NCI-H2196 treated with DMSO at 0.1 percent for 48 hours (cell line): ENCODE data around the gene LGMN.
"Not testable (repeated sequence)": the region's sequence is repeated elsewhere in the genome, so short reads cannot be mapped to it uniquely, and the experiment has no call there.

Experiments used
- DNase-seq: peaks from one replicate; lab custom pipeline; 2025; ENCODE audit not compliant: unreplicated experiment; lab: John Stamatoyannopoulos, UW

The LGMN gene

GRCh38 chr14:92763666-92764631, 15.5 kb upstream of the LGMN start:
- not testable (repeated sequence) for DNase-seq

GRCh38 chr14:92760524-92760805, 12.0 kb upstream of the LGMN start:
- no peak for DNase-seq

GRCh38 chr14:92759679-92760523, 11.5 kb upstream of the LGMN start:
- DNase-seq: no peak

GRCh38 chr14:92759300-92759678, 10.9 kb upstream of the LGMN start:
- peak; percentile 22 for DNase-seq

GRCh38 chr14:92756446-92756845, 8.0 kb upstream of the LGMN start:
- no peak for DNase-seq

GRCh38 chr14:92755495-92755894, 7.1 kb upstream of the LGMN start:
- DNase-seq: no peak

GRCh38 chr14:92754966-92755365, 6.5 kb upstream of the LGMN start:
- DNase-seq: peak; percentile 61

- DNase-seq: no peak
Observed at GRCh38 chr14:92753250-92753649, 4.8 kb upstream of the LGMN start.

GRCh38 chr14:92751819-92752218, 3.4 kb upstream of the LGMN start:
- no peak for DNase-seq

GRCh38 chr14:92750994-92751400, 2.6 kb upstream of the LGMN start:
- DNase-seq: no peak

GRCh38 chr14:92750222-92750728, 1.8 kb upstream of the LGMN start:
- DNase-seq: not testable (repeated sequence)

- DNase-seq: no peak
Observed at GRCh38 chr14:92747701-92748258, 647 bp downstream of the LGMN start.

GRCh38 chr14:92744198-92744597, 4.2 kb downstream of the LGMN start:
- DNase-seq: no peak

- DNase-seq: no peak
Observed at GRCh38 chr14:92740440-92740839, 8.0 kb downstream of the LGMN start.

- DNase-seq: no peak
Observed at GRCh38 chr14:92737619-92738188, 10.7 kb downstream of the LGMN start.

- no peak for DNase-seq
Observed at GRCh38 chr14:92737206-92737605, 11.2 kb downstream of the LGMN start.

- DNase-seq: no peak
Observed at GRCh38 chr14:92735344-92735743, 13.1 kb downstream of the LGMN start.

- DNase-seq: no peak
Observed at GRCh38 chr14:92734618-92735017, 13.8 kb downstream of the LGMN start.

GRCh38 chr14:92733007-92733406, 15.4 kb downstream of the LGMN start:
- DNase-seq: no peak

- no peak for DNase-seq
Observed at GRCh38 chr14:92731622-92732115, 16.8 kb downstream of the LGMN start.
